Osteocyte (in vitro differentiated cells): ENCODE measurements around the gene ALAS1. TPM values are rescaled to one million over a fixed set of nuclear protein-coding genes. Genes with fewer than 3 reads are reported as not detected.
A peak's percentile ranks its signal among the peaks of the same experiment; 100 is the strongest.

ENCODE experiments used
- DNase-seq: peaks from one replicate; pipeline ENCODE4 v3.0.0; 2021; ENCODE audit warnings: mixed read lengths; ENCODE audit not compliant: unreplicated experiment; ENCODE audit errors: extremely low spot score
- H3K27ac Mint-ChIP-seq: one replicate; pipeline ENCODE4 v1.8.0; 2021; ENCODE audit warnings: mild to moderate bottlenecking, mixed read lengths; ENCODE audit not compliant: unreplicated experiment
- H3K27me3 Mint-ChIP-seq: one replicate; pipeline ENCODE4 v1.8.0; 2021; ENCODE audit warnings: mixed read lengths; ENCODE audit not compliant: unreplicated experiment
- H3K36me3 Mint-ChIP-seq: one replicate; pipeline ENCODE4 v1.8.0; 2021; ENCODE audit warnings: mixed read lengths; ENCODE audit not compliant: unreplicated experiment
- H3K4me1 Mint-ChIP-seq: one replicate; pipeline ENCODE4 v1.8.0; 2021; ENCODE audit warnings: mixed read lengths; ENCODE audit not compliant: unreplicated experiment
- H3K4me3 Mint-ChIP-seq: one replicate; pipeline ENCODE4 v1.8.0; 2021; ENCODE audit warnings: mild to moderate bottlenecking, moderate library complexity, mixed read lengths; ENCODE audit not compliant: unreplicated experiment
- H3K9me3 Mint-ChIP-seq: one replicate; pipeline ENCODE4 v1.8.0; 2021; ENCODE audit warnings: mixed read lengths; ENCODE audit not compliant: unreplicated experiment
- total RNA-seq: library from RNA; stranded (reverse); gene quantifications from 2 replicates; pipeline ENCODE4 v1.2.1, GENCODE V29; 2021
- TF ChIP-seq, protein P1 (sequence below): fragments of 200-600 bp; sonication (generic); IDR thresholded peaks from 2 replicates; pipeline ENCODE4 v1.5.0; 2021; ENCODE audit warnings: antibody characterized with exemption, mild to moderate bottlenecking, moderate library complexity

ALAS1 gene
- total RNA-seq, 1 donor from 2014 or later: 36.2 TPM

DNA sequence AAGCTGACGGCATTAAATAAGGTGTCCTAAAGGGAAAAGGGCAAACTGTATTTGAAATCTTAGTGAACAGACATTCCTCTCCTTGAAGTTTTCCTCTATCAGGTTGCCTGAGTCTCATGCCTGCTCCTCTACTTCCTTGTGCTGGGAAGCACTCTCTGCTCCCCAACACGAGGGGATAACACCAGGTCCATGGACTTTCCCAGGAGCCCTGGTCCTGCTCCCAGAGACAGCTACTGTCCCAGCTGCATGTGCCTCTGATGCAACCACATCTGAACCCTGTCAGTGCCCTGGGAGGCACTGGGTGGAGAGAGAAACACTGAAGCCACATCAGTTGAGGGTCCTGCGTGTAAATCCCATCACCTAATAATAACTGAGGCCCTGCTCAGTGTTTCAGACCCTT lies 20.1 kb downstream of the ALAS1 start:
- no peak overlapping the region for H3K4me3 Mint-ChIP-seq
- no peak for DNase-seq
- H3K9me3 Mint-ChIP-seq: no peaks in the 10 kb centered on the region
- TF ChIP-seq, protein P1, sequence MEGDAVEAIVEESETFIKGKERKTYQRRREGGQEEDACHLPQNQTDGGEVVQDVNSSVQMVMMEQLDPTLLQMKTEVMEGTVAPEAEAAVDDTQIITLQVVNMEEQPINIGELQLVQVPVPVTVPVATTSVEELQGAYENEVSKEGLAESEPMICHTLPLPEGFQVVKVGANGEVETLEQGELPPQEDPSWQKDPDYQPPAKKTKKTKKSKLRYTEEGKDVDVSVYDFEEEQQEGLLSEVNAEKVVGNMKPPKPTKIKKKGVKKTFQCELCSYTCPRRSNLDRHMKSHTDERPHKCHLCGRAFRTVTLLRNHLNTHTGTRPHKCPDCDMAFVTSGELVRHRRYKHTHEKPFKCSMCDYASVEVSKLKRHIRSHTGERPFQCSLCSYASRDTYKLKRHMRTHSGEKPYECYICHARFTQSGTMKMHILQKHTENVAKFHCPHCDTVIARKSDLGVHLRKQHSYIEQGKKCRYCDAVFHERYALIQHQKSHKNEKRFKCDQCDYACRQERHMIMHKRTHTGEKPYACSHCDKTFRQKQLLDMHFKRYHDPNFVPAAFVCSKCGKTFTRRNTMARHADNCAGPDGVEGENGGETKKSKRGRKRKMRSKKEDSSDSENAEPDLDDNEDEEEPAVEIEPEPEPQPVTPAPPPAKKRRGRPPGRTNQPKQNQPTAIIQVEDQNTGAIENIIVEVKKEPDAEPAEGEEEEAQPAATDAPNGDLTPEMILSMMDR: no peak
- peaks cover 24% of the 10 kb centered on the region for H3K36me3 Mint-ChIP-seq
- H3K27me3 Mint-ChIP-seq: no peaks in the 10 kb centered on the region
- H3K27ac Mint-ChIP-seq: no peak overlapping the region
- H3K4me1 Mint-ChIP-seq: peaks cover 11% of the 10 kb centered on the region

DNA sequence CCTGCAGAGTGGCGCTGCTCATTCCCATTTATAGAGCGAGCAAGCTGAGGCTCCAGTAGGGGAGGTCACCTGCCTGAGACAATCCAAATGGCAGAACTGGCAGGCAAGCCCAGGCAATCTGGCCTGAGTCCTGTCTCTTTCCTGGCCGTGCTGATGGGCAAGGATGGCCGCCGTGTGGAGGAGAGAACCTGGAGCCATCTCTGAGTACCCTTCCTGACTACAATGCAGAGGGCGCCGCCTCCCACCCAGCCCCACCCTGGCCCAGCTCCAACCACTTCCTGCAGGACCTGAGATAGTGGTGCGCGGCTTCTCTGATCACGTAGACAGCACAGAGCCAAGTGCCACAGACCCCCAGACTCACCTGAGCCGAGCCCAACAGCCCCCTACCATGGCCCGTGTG lies 20.5 kb downstream of the ALAS1 start:
- H3K9me3 Mint-ChIP-seq: no peaks in the 10 kb centered on the region
- no peak for DNase-seq
- TF ChIP-seq, protein P1: no peak
- H3K27ac Mint-ChIP-seq: no peak overlapping the region
- H3K4me3 Mint-ChIP-seq: no peak overlapping the region
- H3K4me1 Mint-ChIP-seq: peaks cover 11% of the 10 kb centered on the region
- peaks cover 21% of the 10 kb centered on the region for H3K36me3 Mint-ChIP-seq
- H3K27me3 Mint-ChIP-seq: no peaks in the 10 kb centered on the region

DNA sequence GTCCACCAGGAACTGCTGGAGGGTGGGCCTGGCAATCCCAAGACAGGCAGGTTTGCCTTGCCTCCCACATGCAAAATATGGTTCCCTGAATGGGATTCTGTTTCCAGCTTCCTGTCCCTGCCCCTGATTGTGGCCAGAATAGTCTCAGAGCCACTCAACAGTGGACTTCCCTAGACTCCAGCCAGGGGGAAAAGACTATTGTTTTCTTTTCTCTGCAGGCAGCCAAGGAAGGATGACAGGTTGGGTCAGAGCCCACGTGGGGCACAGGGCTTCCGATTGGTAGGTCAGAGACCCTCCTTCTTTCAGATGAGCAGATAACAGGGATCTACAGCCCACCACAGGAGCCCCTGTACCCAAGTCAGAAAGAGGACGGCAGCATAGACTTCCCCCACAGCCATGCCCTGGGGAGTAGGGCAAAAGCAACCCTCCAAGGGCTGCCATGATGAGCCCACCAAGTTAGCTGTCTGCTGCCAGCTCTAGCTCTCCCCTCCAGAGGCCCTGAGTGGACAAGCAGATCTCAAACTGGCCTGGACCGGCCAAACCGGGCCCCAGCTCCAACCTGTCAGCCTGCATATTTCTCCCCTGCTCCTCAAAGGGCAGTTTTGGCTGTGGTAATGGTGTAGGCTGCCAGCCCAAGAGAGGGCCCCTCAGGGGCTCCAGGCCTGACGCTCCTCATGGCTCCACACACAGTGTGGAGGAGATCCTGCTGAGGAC lies 21.1 kb downstream of the ALAS1 start:
- DNase-seq: no peak
- Mint-ChIP-seq H3K27ac (no peak overlapping the region), H3K9me3 (no peaks in the 10 kb centered on the region), H3K36me3 (peaks cover 16% of the 10 kb centered on the region), H3K27me3 (no peaks in the 10 kb centered on the region), H3K4me3 (no peak overlapping the region), H3K4me1 (peaks cover 11% of the 10 kb centered on the region)
- TF ChIP-seq, protein P1: no peak

DNA sequence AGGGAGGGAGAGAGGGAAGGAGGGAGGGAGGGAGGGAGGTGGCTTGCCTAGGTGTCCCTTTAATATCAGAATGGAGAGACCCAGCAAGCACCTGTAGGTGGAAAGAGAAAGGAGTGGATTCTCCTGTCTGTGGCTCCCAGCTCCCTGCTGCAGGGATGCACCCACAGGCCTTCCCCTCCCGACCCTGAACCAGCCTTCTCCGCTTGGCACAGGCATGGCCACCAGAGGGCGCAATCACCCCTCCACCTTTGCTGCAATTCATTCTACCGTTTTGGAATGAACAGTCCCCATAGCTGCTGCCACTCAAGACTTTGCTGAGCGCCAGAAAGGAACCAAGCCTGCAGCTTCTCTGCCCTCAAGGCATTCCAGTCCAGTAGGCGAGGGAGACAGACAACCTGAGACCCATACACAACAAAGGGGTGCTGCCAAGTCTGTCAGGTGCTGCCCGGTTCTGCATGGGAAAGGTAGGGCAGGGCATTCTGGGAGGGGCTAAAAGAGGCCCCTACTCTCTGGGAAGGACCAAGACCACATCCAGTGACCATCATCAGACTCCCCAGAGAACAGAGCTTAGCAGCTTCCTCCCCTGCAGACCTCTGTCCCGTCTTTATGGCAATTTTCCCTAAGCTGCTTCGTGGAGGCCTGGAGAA lies 22.5 kb downstream of the ALAS1 start:
- peak; percentile 94 for DNase-seq
- H3K27me3 Mint-ChIP-seq: no peaks in the 10 kb centered on the region
- TF ChIP-seq, protein P1: peak; percentile 92
- peaks cover 11% of the 10 kb centered on the region for H3K4me1 Mint-ChIP-seq
- no peak overlapping the region for H3K27ac Mint-ChIP-seq
- no peak overlapping the region for H3K4me3 Mint-ChIP-seq
- peaks cover 4% of the 10 kb centered on the region for H3K36me3 Mint-ChIP-seq
- H3K9me3 Mint-ChIP-seq: no peaks in the 10 kb centered on the region

DNA sequence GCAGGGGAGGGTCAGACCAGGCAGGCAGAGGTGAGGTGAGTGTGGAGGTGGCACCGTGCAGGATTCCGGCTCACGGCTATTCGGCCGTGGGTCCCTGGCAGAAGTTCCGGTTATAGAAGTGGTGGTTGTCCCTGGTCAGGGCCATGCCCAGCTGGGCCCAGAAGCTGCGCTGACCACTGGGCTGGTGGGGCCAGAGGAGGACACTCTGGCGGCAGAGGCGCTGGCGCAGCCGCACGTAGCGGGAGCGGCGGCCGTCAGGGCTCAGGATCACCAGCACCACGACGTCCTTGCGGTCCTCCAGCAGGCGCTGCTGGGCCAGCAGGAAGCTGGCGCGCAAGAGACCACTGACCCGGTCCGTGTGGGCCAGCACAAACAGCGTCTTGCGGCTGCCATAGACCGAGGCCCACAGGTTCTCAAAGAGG lies 23.2 kb downstream of the ALAS1 start:
- Mint-ChIP-seq H3K4me1 (peaks cover 8% of the 10 kb centered on the region), H3K36me3 (peaks cover 1% of the 10 kb centered on the region), H3K9me3 (no peaks in the 10 kb centered on the region), H3K27ac (no peak overlapping the region), H3K4me3 (no peak overlapping the region), H3K27me3 (no peaks in the 10 kb centered on the region)
- no peak for DNase-seq
- TF ChIP-seq, protein P1: no peak
